ENCODE measurements around the gene CDC42. TPM values are rescaled to one million over a fixed set of nuclear protein-coding genes. Genes with fewer than 3 reads are reported as not detected.
"Not testable (repeated sequence)": the region's sequence is repeated elsewhere in the genome, so short reads cannot be mapped to it uniquely, and the experiment has no call there.

CDC42 gene
- polyA plus RNA-seq, 5 donors: 323 to 425 (median 352) TPM

DNA sequence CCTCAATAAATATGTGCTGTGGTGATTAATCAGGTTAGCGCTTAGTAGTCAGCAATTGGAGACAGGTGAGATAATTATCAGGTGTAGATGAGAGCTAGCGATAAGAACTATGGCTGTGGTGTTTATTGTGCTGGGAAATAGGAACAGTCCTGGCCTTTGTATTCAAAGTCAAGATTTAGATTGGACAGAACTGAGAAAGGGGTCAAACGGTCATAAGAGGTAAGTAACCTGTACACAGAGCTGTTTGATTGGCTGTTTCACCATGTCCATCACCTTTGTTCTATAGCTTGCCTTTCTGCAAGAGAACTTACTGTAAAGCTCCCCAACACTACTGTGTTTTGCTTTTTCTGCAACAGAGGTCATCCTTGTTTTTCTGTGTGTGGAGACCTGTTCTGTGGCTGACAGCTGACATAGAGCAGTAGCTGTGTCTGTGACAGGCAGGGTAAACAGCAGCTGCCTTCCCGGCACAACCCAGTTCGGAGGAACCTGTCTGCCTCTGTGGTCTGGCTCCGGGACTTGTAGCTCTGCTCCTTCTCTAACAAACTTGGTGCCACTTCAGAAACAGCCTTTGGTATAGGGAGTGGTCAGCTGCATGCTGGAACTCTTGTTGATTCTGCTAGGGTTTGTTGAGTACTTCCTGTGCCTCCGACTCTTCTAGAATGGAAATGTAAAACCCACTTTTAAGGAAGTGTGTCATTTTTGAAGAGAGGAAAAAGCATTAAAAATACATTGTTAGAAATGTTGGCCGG is 21.1 kb upstream of the CDC42 start:
- no peak for DNase-seq

GRCh38 chr1:22034834-22035233 is 17.7 kb upstream of the CDC42 start:
- DNase-seq: not testable (repeated sequence)

DNA sequence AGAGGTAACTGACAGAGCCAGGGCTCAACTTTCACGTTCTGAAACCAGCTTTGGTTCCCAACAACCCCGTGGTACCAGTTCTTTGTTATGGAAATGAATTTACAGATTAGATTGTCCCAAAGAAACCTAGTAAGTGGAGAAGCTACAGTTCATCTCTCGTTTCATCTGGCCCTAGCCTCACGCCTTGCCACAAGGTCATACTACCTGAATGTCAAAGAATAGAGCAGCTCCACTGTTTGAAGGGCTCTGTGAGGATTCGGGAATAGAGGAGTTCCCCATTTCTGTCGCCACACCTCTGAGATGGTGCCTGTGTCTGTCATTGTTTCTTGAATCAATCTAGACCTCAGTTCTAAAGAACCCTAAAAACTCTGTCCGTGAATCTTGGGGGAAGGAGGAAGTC is 15.0 kb upstream of the CDC42 start:
- no peak for DNase-seq

- no peak for DNase-seq
These were observed 14.5 kb upstream of the CDC42 start for GRCh38 chr1:22038036-22038435.

DNA sequence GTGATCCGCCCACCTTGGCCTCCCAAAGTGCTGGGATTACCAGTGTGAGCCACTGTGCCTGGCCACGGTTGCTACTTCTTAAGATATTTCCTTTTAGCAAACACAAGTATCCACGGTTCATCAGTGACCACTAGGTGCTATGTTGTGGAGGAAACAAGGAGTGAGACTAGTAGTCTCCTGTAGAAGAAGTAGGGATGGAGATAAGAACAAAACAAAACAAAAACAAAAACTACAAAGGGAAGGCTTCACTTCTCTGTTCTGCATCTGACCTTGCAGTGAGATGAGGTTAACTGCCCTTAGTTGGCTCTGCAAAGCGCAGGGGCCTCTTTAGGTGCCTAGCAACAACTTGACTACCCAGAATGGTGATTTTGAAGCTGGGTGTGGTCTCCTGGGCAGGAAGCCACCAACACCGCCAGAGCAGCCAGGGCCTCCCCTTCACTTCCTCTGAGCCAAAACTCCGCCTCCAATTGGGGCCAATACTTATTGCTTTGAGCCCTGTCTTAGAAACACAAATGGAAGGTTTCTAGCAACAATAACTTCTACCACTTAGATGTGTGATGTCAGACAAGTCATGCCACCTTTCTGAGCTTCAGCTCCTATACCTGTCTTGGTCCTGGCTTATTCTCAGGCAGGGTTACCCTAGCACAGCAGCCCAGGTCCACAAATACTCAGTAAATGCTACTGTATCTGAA is 12.8 kb upstream of the CDC42 start:
- peak; percentile 75 to 82 for DNase-seq

GRCh38 chr1:22040286-22040623 is 12.3 kb upstream of the CDC42 start:
- no peak for DNase-seq

DNA sequence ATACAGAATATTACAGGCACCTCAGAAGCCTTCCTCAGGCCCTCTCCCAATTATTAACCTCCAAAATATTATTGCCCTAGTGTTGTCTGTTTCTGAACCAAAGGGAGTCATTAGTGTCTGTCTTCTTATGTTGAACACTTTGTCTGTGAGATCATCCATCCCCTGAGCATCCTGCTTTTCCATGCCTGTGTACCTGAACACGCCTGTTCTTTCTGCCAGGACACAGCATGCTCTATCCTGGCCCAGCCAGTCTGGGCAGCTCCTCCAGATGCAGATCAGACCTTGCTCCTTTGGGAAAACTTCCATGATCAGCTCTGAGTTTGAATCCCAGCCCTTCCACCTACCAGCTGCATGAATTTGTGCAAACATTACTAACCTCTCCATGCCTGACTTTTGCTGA is 11.0 kb upstream of the CDC42 start:
- no peak for DNase-seq

GRCh38 chr1:22043198-22043769 is 9.2 kb upstream of the CDC42 start:
- DNase-seq: no peak

- DNase-seq: no peak
These were observed 7.7 kb upstream of the CDC42 start for GRCh38 chr1:22044690-22045420.

- DNase-seq: no peak
These were observed 6.8 kb upstream of the CDC42 start for GRCh38 chr1:22045604-22046228.

DNA sequence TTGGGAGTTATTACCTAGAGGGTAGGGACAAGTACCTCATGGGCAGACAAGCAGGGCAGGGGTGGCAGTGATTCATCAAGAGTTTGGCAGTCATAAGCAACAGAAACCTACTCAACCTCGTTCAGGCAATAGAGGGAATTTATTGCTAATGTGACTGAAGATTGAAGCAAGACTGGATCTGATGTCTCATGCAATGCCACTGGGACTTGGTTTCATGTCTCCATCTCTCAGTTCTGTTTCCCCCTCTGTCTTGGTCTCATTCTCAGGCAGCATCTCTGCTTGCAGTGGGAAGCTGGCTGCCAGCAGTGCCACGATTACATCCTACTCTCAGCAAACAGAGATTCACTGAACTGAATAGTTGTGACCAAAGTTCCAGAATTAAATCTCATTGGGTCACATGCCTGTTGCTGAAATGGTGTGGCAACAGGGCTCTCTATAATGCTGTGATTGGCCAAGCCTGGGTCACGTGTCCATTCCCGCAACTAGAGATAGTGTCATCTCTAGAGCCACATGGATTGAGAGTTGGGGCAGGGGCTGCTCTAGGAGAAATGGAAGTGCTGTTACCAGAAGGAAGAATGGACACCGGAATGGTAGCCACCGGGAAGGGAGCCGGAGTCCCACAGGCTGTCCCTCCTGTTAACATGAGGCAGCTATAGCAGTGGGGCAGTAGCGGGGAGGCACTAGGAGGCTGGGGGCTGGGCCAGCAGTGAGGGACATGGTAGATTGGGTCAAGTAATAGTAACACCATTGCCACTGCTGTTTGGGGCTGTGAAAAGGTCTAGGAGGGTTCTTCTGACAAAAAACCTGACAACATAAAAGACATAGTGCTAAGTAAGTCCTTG is 3.9 kb upstream of the CDC42 start:
- no peak for DNase-seq

GRCh38 chr1:22050330-22050729 is 2.2 kb upstream of the CDC42 start:
- DNase-seq: no peak

GRCh38 chr1:22051607-22052114 is 848 bp upstream of the CDC42 start:
- DNase-seq: no peak

DNA sequence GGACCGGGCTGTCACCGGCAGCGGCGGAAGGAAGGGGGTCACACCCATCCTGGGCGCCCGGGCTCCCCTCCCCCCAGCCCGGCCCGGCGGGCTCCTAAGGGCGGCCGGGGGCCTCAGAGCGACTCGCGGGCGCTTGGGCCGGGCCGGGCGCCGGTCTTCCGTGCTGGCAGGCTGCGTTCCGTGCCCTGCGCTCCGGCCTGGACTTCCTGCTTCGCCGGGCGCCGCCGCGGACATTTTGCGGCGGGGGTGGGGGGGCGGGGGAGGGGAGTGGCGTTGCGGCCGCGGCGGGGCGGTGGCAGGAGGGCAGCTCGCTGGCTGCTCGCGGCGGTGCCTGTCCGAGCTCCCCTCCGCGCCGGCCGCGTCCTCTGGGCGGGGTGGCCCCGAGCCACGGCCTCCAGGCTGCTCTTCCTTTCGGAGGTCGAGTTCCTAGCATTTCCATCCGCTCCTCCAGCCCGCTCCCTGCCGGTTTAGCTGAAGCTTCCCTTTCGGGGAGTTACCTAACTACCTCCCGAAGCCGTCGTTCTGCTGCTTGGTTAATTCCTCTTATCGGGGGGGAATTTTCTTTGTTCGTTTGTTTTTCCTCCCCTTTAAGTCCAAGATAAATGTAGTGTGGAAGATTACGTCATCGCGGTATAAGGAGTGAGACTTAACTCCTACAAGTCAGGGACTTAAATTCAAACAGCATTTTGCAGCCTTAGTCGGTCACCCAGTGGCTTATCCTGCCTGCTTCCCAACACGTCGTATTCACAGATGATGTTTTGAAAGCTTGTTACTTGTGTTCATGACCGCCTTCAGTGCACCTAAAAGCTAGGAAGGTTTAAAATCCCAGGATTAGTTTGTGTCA is 730 bp downstream of the CDC42 start:
- peak; percentile 71 to 77 for DNase-seq

- no peak for DNase-seq
These were observed 1.6 kb downstream of the CDC42 start for GRCh38 chr1:22053861-22054770.

DNA sequence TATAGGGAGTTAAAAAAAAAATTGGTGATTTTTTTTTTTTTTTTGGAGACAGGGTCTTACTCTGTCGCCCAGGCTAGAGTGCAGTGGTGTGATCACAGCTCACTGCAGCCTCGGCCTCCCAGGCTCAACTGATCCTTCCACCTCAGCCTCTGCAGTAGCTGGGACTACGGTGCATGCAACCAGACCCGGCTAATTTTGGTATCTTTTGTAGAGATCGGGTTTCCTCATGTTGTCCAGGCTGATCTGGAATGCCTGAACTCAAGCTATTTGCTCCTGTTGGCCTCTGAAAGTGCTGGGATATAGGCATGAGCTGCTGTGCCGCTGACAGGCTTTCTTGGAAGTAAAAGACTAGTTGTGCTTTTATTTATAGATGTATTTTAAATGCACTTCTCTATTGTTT is 3.0 kb downstream of the CDC42 start:
- no peak for DNase-seq

DNA sequence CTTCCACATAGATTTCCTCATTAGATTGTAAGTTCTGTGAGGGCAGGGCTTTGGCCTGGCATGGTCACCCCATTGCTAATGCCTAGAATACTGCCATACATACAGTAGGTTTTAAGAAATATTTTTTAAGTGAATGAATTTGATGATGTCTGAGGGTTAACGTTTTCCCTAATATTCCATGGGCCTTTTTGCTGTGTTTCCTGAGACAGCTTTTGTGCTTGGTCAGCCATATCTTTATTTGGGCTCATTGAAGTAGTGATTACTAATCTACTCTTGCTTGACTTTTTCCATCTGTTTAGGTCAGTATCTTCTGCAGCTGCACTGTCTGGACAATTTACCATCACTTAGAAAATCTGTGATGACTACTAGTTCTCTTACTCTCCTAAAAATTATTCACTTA is 3.5 kb downstream of the CDC42 start:
- DNase-seq: no peak

- DNase-seq: no peak
These were observed 4.4 kb downstream of the CDC42 start for GRCh38 chr1:22056936-22057335.

GRCh38 chr1:22057861-22058260 is 5.4 kb downstream of the CDC42 start:
- no peak for DNase-seq

Data from right lung (tissue), 5 donors.